ENCODE data around the gene STAT4.

The STAT4 gene

GRCh38 chr2:190981333-190981732 lies 169.5 kb downstream of the STAT4 start:
- no peak for TF ChIP-seq CTCF (conservative IDR thresholded peaks at IDR 0.05; ENCODE audit: low read depth)
- POLR2A ChIA-PET (ENCODE audit: low non-redundant PET), result no interaction called here
- H3K27ac ChIP-seq, result no peak overlapping the region
- CTCF ChIA-PET, result interaction anchor here (0.6 kb wide), 1 partner anchor 217 kb away, joined by 4 read pairs; no protein-coding TSS in a partner anchor
- DNase-seq (ENCODE audit: low spot score), result no peak

- no peak for DNase-seq (ENCODE audit: low spot score)
- no peak for TF ChIP-seq CTCF (conservative IDR thresholded peaks at IDR 0.05; ENCODE audit: low read depth)
- ChIA-PET CTCF (interaction anchor here (0.9 kb wide), 1 partner anchor 54 kb away, joined by 4 read pairs; no protein-coding TSS in a partner anchor), POLR2A (ENCODE audit: low non-redundant PET) (no interaction called here)
- no peak overlapping the region for H3K27ac ChIP-seq
These were observed 170.1 kb downstream of the STAT4 start for GRCh38 chr2:190980630-190981209.

- ChIA-PET CTCF (interaction anchor here (0.9 kb wide), 1 partner anchor 55 kb away, joined by 4 read pairs; no protein-coding TSS in a partner anchor), POLR2A (ENCODE audit: low non-redundant PET) (no interaction called here)
These were observed 170.7 kb downstream of the STAT4 start for GRCh38 chr2:190979906-190980629.

More at GRCh38 chr2:190979906-190980629, 170.7 kb downstream of the STAT4 start:
- no peak for DNase-seq (ENCODE audit: low spot score)
- no peak for TF ChIP-seq CTCF (conservative IDR thresholded peaks at IDR 0.05; ENCODE audit: low read depth)
- no peak overlapping the region for H3K27ac ChIP-seq
